ENCODE results near the gene CLCN3.
"Not testable (repeated sequence)": the region's sequence is repeated elsewhere in the genome, so short reads cannot be mapped to it uniquely, and the experiment has no call there.

Gene CLCN3

DNA sequence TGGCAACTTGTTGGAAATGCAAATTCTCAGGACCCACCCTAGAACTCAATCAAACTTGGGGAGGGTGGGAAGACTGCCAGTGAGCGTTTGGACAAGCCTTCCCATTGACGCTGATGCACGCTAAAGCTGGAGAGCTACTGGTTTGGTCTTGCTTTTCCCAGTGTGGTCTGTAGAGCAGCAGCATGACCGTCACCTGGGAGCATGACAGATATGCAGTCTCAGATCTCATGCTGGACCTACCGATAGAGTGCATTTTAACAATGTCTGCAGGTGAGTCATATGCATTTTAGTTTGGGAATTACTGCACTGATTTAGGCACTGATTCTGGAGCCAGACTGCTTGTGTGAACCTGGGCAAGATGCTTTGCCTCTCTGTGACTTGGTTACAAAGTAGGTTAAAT lies 110.2 kb downstream of the CLCN3 start:
- no peak for ATAC-seq (replicated peaks)
- H3K36me3 Mint-ChIP-seq, result peaks cover 22 to 27% of the 10 kb centered on the region in 2 donors
- no peaks in the 10 kb centered on the region for H3K4me1 Mint-ChIP-seq
- H3K27ac Mint-ChIP-seq, result no peak overlapping the region
- no peaks in the 10 kb centered on the region for H3K9me3 Mint-ChIP-seq
- no peak for DNase-seq
- no peaks in the 10 kb centered on the region for H3K27me3 Mint-ChIP-seq
- no peak overlapping the region for H3K4me3 Mint-ChIP-seq

DNA sequence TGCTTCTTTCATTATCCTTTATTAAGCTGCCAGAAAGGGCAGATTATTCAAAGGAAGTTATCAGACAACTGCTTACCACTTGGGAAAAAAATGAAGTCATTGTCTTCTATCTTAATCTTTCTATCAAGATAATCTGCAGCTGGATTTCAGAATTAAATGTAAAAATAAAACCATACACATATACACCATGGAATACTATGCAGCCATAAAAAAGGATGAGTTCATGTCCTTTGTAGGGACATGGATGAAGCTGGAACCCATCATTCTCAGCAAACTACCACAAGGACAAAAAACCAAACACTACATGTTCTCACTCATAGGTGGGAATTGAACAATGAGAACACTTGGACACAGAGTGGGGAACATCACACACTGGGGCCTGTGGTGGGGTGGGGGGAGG lies 118.2 kb downstream of the CLCN3 start:
- H3K27ac Mint-ChIP-seq; H3K4me3 Mint-ChIP-seq; H3K4me1 Mint-ChIP-seq; H3K9me3 Mint-ChIP-seq; DNase-seq; H3K27me3 Mint-ChIP-seq; ATAC-seq (replicated peaks): not testable (repeated sequence)
- peaks cover 27 to 40% of the 10 kb centered on the region in 2 donors for H3K36me3 Mint-ChIP-seq

DNA sequence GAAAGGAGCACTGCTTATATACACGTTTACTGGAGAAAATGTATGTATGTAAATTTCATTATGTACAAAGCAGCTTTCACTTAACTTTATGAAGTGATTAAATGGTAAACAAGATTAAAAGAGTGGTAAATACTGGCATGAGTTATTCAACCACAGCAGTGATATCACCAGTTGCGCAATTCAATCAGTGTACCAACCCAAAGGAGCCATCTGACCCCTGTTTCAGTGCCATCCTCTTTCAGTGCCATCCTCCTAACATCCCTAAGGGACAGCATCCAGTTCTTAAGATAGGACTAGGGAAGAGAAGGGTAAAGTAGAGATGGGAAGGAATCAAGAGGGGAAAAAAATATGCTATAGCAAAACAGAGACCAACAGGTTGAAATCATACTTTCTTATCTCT lies 121.2 kb downstream of the CLCN3 start:
- ATAC-seq (replicated peaks), result no peak
- H3K27me3 Mint-ChIP-seq, result no peaks in the 10 kb centered on the region
- H3K4me3 Mint-ChIP-seq, result no peak overlapping the region
- no peaks in the 10 kb centered on the region for H3K4me1 Mint-ChIP-seq
- no peak for DNase-seq
- peaks cover 24 to 40% of the 10 kb centered on the region in 2 donors for H3K36me3 Mint-ChIP-seq
- H3K27ac Mint-ChIP-seq, result no peak overlapping the region
- peaks cover 0 to 3% of the 10 kb centered on the region in 2 donors for H3K9me3 Mint-ChIP-seq

DNA sequence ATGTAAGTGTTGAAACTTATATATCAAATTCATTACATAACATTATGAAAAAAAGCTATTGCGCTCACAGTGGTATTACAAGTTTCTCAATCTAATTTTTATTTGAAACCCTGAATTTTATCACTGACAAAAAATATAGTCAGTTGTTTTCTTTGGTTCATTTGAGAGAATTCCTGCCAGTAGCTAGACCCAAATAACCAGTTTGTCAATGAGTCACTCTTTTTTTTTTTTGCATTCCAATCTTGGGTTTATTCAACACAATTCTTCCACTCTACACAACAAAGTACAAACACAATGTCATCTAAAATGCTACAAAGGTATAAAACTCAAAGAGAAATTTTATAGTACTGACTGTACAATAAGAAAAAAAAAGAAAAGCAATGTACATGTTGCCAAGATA lies 124.2 kb downstream of the CLCN3 start:
- peaks cover 7 to 24% of the 10 kb centered on the region in 2 donors for H3K36me3 Mint-ChIP-seq
- H3K9me3 Mint-ChIP-seq, result no peaks in the 10 kb centered on the region
- DNase-seq, result no peak
- no peak for ATAC-seq (replicated peaks)
- no peak overlapping the region for H3K27ac Mint-ChIP-seq
- H3K4me1 Mint-ChIP-seq, result no peaks in the 10 kb centered on the region
- H3K4me3 Mint-ChIP-seq, result no peak overlapping the region
- no peaks in the 10 kb centered on the region for H3K27me3 Mint-ChIP-seq

DNA sequence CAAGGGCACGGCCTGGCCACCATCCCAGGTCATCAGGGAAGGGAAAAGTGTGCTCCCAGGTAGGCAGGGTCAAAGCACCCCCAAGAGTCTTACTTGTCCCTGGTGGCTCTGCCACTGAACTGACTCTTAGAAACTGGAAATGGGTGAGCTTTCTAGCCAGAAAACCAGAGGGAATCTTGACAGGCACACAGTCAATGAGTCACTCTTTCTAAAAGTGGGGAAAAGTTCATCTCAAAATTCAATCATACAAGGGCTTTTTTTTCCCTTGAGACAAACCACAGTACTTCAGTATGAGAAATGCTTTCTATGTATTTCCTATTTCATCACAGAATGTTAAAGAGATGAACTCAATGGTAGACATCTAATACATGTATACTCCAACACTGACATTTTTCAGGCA lies 124.9 kb downstream of the CLCN3 start:
- Mint-ChIP-seq H3K9me3 (no peaks in the 10 kb centered on the region), H3K27me3 (no peaks in the 10 kb centered on the region), H3K27ac (no peak overlapping the region), H3K4me3 (no peak overlapping the region), H3K36me3 (peaks cover 11 to 24% of the 10 kb centered on the region in 2 donors), H3K4me1 (no peaks in the 10 kb centered on the region)
- ATAC-seq (replicated peaks) (no peak), DNase-seq (no peak)

DNA sequence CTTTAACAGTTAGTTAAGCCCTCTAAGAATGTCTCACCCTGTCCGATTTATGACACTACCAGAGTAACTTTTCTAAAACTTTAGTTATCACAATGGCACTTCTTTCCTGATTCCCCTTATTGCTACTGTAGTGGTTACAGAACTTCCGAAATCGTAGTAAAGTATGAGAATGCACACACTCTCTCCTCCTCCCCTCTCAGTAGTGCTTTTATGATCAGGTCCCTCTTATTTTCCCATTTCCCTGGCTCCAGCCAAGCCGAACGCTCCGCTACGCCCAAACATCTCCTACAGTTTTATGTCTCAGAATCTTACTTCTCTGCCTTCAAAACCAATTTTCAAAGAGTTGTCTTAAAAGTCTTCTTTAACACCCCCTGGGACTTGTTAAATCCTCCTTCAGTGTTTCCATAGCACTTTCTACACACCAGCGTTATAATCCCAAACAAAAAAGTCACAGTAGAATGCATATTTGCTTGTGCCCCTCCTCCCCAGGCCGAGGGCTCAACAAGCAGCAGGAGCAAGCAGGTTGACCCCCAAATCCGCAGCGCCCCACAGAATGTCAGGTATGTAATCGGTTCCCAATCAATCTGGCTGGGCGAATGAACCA lies 136.7 kb downstream of the CLCN3 start:
- DNase-seq, result no peak
- Mint-ChIP-seq H3K27ac (peak overlapping the region; percentile 57), H3K9me3 (no peaks in the 10 kb centered on the region), H3K4me3 (peak overlapping the region; percentile 83), H3K4me1 (peaks cover 12 to 20% of the 10 kb centered on the region in 2 donors), H3K27me3 (no peaks in the 10 kb centered on the region), H3K36me3 (no peaks in the 10 kb centered on the region)
- peak; percentile 20 to 38 for ATAC-seq (replicated peaks)

- Mint-ChIP-seq H3K36me3 (no peaks in the 10 kb centered on the region), H3K4me1 (peaks cover 12 to 20% of the 10 kb centered on the region in 2 donors), H3K27ac (peak within 1 kb of the TSS; percentile 57), H3K4me3 (peak within 1 kb of the TSS; percentile 83), H3K27me3 (no peaks in the 10 kb centered on the region), H3K9me3 (no peaks in the 10 kb centered on the region)
- DNase-seq (peak; percentile 85), ATAC-seq (replicated peaks) (peak; percentile 90 to 97)
These were observed 137.3 kb downstream of the CLCN3 start, which contains the start of gene HPF1 for GRCh38 chr4:169757575-169758184. Gene HPF1, minus strand, starts transcription at chr4:169757944. Its CDS starts 67 bp downstream, at chr4:169757877.

DNA sequence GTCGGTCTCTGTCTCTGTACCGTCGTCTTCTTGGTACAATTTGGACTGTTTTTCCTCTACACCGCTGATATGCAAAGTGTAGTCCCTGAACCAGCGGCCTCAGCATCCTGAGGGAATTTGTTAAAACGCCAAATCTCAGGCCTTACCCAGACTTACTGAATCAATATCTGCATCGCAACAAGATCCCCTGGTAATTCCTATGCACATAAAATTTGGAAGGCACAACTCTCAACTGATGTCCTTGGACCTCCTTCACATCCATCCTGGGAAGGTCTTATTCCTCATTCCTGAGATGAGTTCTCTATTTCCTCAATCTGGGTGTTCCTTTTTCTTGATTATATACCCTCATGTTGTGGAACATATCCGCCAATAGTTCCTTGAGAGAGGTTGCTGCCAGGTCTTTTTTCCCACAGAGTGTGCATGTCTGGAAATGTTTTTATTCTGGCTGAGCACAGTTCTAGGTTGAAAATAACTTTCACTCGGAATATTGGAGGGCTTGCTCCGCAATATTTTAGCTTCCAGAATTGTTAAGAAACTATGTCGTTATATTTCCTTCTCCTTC lies 138.1 kb downstream of the CLCN3 start:
- no peak for DNase-seq
- H3K36me3 Mint-ChIP-seq, result no peaks in the 10 kb centered on the region
- H3K27ac Mint-ChIP-seq, result no peak overlapping the region

GRCh38 chr4:169761846-169762245 lies 141.5 kb downstream of the CLCN3 start:
- no peak for ATAC-seq (replicated peaks)
- H3K27me3 Mint-ChIP-seq, result peaks cover 0 to 4% of the 10 kb centered on the region in 2 donors

More for the DNA sequence above, 138.1 kb downstream of the CLCN3 start:
- Mint-ChIP-seq H3K4me3 (peak overlapping the region; percentile 83), H3K4me1 (peaks cover 12 to 20% of the 10 kb centered on the region in 2 donors), H3K9me3 (no peaks in the 10 kb centered on the region), H3K27me3 (no peaks in the 10 kb centered on the region)
- no peak for ATAC-seq (replicated peaks)

DNA sequence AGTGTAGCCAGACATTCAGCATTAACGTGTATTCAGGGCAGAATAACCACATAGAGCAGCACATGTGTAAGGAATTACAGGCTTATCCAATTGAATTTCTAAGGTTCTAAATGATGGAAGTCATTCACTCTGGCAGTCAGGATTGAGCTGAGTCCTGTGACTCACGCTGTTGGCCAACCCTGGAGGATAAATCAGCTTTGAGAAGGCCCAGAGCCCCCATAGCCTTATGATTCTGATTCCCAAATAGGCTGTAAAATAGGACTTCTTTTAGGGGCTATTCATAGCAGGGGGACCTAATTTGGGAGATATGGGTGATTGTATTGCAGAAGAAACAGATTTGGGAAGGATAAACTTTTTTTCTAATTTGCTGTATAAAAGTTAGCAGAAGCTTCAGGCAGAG lies 145.5 kb downstream of the CLCN3 start:
- H3K27me3 Mint-ChIP-seq, result peaks cover 0 to 5% of the 10 kb centered on the region in 2 donors
- DNase-seq (no peak), ATAC-seq (replicated peaks) (no peak)
- H3K4me1 Mint-ChIP-seq, result peaks cover under 1 to 4% of the 10 kb centered on the region in 2 donors
- H3K36me3 Mint-ChIP-seq, result no peaks in the 10 kb centered on the region
- H3K27ac Mint-ChIP-seq, result no peak overlapping the region
- no peak overlapping the region for H3K4me3 Mint-ChIP-seq
- H3K9me3 Mint-ChIP-seq, result peaks cover 0 to 1% of the 10 kb centered on the region in 2 donors

More at GRCh38 chr4:169761846-169762245, 141.5 kb downstream of the CLCN3 start:
- H3K9me3 Mint-ChIP-seq, result no peaks in the 10 kb centered on the region
- no peaks in the 10 kb centered on the region for H3K36me3 Mint-ChIP-seq
- H3K27ac Mint-ChIP-seq, result no peak overlapping the region
- DNase-seq, result no peak
- no peak overlapping the region for H3K4me3 Mint-ChIP-seq
- peaks cover 5 to 12% of the 10 kb centered on the region in 2 donors for H3K4me1 Mint-ChIP-seq

DNA sequence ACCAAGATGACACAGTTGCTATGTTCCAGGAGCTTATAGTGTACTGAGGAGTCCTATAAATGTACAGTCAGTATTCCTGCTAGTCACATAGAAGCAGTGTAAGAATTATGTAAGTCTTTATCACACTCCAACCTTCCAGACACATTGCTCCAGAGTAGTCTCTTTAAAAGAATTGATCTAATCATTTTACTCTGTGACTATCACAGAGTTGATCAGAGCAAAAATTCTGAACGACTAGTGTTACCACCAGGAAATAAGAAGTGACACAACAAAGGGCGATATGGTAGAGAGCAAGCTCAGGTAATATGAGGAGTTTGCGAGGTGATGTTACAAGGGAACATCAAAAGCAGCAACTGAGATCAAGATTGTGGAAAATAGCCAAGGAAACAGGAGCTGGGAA lies 146.4 kb downstream of the CLCN3 start:
- Mint-ChIP-seq H3K27ac (no peak overlapping the region), H3K36me3 (no peaks in the 10 kb centered on the region), H3K27me3 (peaks cover 0 to 5% of the 10 kb centered on the region in 2 donors), H3K4me3 (no peak overlapping the region), H3K4me1 (peaks cover 3 to 7% of the 10 kb centered on the region in 2 donors), H3K9me3 (peaks cover 0 to 1% of the 10 kb centered on the region in 2 donors)
- ATAC-seq (replicated peaks) (no peak), DNase-seq (no peak)

- ATAC-seq (replicated peaks), result no peak
- no peaks in the 10 kb centered on the region for H3K36me3 Mint-ChIP-seq
- no peak overlapping the region for H3K27ac Mint-ChIP-seq
- peaks cover 0 to 1% of the 10 kb centered on the region in 2 donors for H3K9me3 Mint-ChIP-seq
- H3K4me1 Mint-ChIP-seq, result peaks cover 3 to 7% of the 10 kb centered on the region in 2 donors
- peaks cover 0 to 5% of the 10 kb centered on the region in 2 donors for H3K27me3 Mint-ChIP-seq
- no peak overlapping the region for H3K4me3 Mint-ChIP-seq
- no peak for DNase-seq
These were observed 148.0 kb downstream of the CLCN3 start for GRCh38 chr4:169768385-169768784.

DNA sequence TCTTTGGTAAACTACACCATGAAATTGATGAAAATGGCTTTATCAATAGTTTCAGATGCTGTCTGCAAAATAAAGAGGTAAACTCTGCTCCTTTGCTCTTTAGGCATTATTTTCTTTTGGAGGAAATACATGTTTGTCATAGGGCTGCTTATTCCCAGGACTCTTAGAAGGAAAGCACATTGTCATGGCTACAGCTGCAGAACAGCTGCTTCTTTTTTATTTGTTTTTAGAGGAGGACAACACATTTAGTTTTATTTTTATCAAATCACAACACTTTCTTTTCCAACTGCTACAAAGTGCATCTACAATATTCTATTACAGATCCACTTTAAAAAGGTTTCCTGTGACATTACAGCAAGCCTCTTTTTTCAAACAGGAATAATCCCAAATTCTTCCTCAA lies 150.0 kb downstream of the CLCN3 start:
- DNase-seq, result no peak
- Mint-ChIP-seq H3K4me1 (peaks cover 5 to 19% of the 10 kb centered on the region in 2 donors), H3K27ac (no peak overlapping the region), H3K9me3 (peaks cover 0 to 1% of the 10 kb centered on the region in 2 donors), H3K36me3 (no peaks in the 10 kb centered on the region), H3K4me3 (no peak overlapping the region), H3K27me3 (peaks cover 14 to 20% of the 10 kb centered on the region in 2 donors)
- ATAC-seq (replicated peaks), result no peak

DNA sequence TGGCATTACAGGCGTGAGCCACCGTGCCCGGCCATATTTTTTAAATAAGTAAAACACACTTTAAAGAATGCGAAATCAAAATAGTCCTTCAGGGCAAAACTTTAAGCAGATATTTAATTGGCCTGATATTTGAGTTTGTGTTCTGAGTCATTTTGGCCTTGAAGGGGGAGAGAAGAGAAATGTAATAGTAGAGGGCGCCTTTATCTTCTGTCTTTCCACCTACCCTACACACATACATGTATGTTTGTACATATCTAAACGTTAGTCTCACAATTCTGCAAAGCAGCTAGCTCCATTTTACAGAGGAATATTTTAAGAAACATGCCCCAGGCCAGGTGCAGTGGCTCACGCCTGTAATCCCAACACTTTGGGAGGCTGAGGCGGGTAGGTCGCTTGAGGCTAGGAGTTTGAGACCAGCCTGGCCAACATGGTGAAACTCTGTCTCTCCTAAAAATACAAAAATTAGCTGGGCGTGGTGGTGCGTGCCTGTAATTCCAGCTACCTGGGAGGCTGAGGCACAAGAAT lies 151.2 kb downstream of the CLCN3 start:
- Mint-ChIP-seq H3K4me1 (peaks cover 5 to 23% of the 10 kb centered on the region in 2 donors), H3K27me3 (peaks cover 24 to 29% of the 10 kb centered on the region in 2 donors)
- DNase-seq; H3K9me3 Mint-ChIP-seq; H3K27ac Mint-ChIP-seq; H3K4me3 Mint-ChIP-seq; H3K36me3 Mint-ChIP-seq; ATAC-seq (replicated peaks): not testable (repeated sequence)
